GM21717 (cell line): ENCODE results near the gene DNAJB9.

Source experiments
- ATAC-seq: cut with Tn5 transposase; IDR thresholded peaks from one replicate; pipeline ENCODE4 v1.9.1; 2021; ENCODE audit warnings: mild to moderate bottlenecking, moderate library complexity; ENCODE audit not compliant: unreplicated experiment

The DNAJB9 gene

DNA sequence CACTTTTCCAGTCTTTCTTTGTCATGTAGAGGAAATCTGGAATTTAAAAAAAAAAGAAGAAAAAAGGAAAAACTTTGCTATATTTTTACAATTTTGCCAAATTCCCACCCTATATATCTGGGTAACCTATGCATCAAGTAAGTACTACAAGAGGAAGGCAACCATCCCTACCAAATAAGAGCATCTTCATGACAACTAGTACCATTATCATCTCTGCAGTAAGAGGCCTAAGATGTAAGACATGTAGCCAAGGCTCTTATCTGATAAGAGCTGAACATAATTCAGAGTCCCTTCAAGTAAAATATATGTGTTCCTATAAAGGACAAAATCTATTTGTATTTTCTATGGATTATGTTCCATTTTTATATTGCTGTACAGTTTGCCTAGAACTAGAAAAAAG, 3.7 kb upstream of the DNAJB9 start:
- ATAC-seq = no peak

DNA sequence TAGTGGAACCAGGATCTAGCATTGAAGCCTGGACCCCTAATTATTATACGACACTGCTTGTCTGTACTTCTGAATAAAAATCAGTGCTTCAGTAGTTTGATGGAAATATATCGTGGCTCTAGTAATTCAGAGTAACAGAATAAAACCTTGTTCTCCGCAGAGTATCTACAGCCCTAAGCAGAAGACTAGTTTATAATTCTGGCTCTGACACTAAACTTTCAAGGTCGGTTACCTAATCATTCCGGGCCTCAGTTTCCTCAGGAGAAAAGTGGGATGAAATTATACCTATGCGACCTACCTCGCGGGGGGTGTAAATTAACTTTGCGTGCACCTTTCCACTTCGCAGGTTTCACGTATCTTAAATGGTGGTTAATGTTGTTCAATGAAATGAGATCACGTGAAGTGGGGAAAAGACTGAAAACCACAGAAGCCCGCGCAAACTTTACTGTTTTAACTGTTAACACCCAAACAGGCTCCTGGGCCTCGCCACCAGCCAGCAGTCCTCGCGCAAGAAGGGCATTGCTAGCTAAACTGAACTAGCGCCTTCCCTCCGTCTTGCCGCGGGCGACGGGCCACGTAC, 783 bp upstream of the DNAJB9 start:
- no peak for ATAC-seq

DNA sequence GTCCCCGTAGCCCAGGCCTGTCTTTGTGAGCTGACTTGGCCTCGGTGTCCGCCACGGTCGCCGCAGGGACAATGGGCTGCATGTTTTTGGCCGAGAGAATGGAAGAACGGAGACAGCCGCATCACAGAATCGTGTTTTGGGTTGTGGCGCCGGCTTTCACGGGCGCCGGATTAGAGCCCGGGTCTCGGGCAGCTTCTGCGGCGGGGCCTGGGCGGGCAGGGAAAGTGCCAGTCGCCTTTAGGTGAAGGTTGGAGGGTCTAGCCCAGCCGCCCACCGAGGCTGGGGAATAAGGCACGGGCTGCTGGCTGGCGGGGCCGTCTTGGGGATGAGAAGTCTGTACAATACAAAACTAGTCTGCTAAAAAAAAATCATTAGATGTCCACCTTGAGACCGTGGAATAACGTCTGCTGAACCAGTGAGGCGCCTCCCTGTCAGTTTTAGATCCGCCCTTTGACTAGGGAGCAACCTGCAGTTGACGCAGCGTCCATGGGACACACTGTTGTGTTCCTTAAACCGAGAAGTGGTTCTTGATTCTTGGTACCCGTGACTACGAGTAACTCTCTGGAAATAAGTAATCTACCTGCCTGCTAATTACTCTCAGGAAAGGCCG, 577 bp downstream of the DNAJB9 start:
- ATAC-seq = peak; percentile 35

DNA sequence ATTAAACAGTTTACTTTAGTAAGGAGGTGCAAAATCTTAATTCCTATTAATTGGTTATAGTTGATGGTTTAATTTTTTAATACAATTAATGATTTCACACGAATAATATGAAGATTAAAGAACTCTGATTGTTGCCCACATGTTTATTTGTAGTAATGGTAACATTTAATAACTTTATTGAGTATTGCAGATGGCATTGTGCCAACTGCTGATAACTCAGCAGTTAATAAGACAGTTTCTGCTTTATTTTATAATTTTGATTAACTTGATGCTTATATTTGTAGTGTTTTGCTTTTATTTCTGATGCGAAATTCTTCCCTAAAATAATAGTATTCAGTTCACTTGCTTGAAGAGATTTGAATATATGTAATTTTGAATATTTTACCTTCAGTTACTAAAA, 2.8 kb downstream of the DNAJB9 start:
- ATAC-seq = no peak

DNA sequence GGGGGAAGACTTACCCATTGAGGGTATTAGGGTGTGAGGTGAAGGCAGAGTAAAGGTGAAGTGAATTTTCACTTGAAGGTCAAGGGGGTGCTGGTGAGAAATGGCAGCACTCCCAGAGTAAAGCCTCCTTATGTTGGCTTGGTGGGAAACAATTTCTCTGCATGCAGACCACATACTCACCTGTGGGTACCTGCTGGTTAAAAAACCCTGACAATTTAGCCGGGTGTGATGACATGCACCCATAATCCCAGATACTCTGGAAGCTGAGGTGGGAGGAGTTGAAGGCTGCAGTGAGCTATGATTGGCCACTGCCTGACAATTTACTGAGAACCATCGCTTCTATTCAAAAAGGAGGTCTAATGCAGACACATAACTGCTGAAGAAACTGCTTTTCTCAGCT, 5.5 kb downstream of the DNAJB9 start:
- no peak for ATAC-seq

DNA sequence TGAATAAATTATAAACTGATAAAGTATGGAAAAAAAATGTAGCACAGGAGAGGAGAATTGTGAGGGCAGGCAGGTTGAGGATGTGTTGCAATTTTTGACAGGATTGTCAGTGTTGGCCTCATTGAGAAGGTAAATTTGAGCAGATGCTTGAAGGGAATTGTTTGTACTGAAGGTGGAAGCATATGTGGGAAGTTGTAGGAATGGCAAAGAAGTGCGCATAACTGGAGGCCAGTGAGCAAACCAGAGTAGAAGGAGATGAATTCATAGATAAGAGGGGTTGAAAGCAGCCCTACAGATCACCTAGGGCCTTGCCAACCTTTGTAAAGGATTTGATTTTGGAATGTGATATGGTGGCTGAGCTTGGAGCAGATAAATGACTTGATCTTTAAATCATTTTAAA, 6.4 kb downstream of the DNAJB9 start:
- no peak for ATAC-seq

DNA sequence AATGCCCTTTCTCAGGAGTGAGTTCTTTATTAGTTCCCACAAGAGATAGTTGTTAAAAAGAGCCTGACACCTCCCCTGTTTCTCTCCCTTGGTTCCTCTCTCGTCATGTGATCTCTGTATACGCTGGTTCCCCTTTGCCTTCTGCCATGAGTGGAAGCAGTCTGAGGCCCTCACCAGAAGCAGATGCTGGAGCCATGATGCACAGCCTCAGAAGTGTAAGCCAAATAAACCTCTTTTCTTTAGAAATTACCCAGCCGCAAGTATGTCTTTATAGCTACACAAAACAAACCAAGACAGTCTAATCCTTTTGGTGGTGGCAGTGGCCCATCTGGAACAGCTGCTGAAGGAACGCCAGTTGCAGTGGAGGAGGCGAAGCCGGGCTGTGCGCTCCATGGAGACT, 9.3 kb downstream of the DNAJB9 start:
- ATAC-seq = no peak

DNA sequence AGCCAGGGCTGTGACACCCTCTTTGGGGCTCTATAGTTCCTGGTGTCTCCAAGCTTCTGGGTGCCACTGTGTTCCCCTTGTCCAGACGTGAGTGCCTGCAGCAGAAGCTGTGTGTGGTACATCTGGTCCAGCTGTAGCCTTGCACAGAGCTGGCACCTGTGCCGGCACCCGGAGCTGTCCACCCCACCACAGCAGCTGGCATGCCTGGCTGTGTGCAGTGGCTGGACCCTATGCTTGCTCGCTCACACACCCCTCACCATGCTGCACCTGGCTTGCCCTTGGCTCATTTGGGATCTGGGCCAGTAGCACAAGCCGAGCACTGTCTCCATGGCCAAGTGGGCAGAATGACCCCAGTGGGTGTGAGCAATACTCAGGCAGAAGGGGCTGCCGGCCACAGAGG, 10.6 kb downstream of the DNAJB9 start:
- ATAC-seq = no peak

DNA sequence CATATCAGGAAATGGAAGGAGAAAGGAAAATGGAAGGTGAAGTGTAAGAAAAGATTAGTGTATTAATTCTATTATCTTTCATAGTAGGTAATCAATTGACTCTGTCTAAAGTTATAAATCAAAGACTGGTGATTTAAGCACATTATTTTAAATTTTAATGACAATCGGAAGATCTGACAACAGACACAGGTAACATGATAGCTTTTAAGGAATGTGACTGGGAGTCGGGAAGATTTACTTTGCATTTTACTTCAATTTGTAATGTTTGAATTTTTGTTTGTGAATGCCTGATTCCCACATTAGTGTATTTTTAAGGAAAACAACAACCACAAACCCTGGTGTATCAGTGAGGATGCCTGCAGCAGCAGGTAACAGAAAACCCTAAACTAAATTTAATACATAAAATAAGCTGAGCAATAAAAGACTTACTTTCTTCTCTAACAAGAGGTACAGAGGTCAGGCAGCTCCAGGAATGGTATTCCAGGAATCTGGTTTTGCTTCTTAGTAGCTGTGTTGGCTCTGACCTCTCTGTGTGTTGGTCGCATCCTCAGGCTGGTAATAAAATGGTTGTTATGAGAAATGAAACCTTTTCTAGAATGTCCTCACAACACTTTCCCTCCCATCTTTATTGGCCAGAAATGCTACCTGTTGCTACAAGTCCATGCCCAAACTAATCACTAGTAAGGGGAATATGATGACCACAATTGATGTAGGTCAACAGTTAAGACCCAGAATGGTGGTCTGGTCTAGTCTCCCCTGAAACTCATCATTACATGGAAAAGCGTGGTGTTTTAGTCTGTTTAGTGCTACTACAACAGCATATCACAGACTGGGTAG, 12.2 kb downstream of the DNAJB9 start:
- no peak for ATAC-seq

DNA sequence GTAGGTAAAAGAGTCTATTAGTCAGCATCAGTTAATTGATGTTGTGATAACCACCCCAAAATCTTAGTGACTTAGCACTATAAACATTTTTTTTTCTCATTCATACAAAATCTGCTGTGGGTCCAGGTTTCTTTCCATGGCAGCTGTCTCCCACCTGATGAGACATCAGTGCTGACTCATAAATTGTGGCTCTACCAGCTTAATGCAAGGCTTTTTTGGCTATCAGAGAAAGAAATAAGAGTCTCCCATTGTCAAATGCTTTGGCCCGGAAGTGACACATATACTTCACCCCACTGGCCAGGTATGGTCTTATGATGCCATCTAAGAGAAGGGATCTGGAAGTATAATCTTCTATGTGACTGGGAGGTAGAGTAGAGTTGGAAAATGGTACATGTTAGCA, 14.5 kb downstream of the DNAJB9 start:
- no peak for ATAC-seq

DNA sequence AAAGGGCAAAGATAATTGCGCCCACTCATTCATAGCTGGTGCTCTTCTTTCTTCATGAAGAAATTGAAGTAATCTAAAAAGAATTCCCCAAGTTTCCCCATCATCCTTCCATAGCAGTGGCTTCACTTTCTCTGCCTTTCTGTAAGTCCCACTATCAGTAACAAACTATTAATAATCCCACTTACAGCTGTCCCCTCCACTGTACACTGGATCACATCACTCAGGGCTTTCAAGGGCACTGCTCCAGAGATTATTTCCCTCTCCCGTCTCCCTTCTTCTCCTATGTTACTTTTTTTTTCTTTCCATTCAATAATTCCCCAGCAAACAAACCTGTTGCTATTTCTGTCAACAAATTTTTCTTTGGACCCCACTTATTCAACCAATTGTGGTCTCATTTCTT, 16.2 kb downstream of the DNAJB9 start:
- ATAC-seq = no peak

DNA sequence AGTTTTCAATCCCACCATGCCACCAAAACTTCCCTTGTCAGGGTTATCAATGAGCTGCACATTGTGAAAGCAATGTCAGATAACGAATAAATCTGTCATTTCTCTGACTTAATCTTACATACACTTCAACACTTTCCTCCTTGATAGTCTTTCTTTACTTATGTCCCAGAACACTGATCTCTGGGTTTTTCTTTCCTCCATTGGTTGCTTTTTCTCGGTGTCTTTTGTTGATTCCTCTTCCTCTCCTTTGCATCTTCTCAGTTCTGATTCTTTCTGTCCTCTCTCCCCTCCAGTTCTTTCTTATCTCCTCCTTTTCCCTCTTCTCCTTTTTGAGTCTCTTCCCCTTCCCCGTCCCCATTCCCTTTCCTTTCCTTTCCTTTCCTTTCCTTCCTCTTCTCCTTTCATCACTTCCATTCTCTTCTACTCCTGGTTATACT, 16.6 kb downstream of the DNAJB9 start:
- ATAC-seq = no peak

DNA sequence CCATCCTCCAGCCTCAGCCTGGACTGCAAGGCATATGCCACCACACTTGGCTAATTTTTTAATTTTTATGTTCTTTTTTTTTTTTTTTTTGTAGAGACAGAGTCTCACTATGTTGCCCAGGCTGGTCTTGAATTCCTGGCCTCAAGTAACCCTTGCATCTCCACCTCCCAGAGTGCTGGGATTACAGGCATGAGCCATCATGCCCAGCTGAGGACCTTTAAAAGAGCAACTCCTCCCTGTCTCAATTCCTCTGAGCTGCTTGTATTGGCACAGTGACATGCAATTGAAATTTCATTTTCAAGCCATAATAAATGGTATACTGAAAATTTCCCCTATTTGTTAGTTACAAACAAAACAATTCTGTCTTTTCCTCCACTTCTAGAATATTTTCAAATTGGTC, 19.5 kb downstream of the DNAJB9 start:
- no peak for ATAC-seq

DNA sequence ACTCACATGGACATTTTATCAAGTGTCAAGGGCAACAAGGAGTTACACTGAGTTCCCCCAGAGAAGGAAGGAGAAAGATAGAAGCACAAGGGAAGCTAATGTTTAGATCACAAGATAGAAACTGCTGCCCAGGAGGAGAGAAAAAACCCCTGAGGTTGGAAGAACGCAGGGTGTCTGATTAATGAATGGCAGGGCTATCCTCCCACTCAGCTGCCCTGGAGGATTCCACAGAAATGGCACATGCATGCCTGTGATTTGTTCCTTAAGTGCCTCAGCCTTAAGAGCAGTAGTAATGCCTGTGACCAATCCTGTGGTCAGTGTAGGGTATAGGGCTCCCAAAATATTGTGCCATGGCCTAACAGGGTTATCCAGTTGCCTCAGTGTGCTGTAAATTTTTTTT, 20.2 kb downstream of the DNAJB9 start:
- ATAC-seq = no peak

DNA sequence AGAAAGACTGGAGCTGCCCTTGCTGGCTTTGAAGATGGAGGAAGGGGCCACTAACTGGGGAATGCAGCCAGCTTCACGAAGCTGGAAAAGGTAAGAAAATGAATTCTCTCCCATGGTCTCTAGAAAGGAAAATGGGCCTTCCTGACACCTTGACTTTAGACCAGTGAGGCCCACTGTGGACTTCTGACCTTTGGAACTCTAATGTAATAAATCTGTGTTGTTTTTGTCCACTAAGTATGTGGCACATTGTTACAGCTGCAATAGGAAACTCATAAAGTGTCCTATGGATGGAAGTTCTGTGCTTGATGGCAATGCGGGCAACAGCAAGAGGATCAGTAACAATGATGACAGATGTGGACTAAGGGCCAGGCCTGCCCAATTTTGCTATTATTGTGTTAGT, 20.9 kb downstream of the DNAJB9 start:
- no peak for ATAC-seq

DNA sequence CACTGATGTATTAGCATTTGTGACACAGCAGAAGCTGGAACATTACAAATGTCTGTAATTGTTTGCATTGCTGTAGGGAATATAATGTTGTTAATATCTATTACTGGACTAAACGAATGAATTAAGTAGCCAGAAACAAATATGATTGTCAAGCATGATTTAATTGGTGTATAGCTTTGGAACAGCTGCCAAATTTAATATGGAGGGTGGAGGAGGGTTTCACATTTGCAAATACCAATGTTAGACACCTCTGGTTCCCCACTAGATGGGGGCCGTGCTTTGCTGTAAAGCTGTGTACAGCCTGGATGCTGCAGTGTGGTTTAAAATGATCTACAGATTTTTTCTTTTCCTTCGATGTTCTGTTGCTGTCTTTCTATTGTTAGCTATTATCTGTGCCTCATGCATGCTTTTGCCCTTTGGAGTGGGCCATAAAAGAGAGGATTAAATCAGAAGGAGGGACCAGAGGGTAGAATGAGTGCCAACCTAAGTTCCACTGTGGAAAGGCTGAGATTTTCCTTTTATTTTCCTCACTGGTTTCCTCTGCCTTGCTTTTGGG, 23.1 kb downstream of the DNAJB9 start:
- no peak for ATAC-seq

DNA sequence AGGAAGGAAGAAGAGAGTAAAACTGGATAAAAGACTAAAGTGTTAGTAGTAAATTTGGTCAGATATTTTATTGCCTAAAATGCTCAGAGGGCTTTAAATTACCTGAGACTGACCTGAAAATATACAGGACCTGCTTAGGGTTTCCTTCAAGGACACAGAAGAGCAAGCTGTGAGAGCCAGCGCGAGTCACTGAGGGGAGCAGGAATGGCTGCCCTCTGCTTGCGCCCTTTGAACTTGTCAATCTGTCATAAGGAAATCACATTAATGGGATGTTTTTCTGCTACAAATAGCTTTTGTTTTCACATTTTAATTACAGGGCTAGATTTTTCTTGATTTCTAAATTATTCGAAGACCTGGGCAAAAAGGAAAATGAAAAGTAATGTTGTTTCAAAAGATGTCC, 26.9 kb downstream of the DNAJB9 start:
- ATAC-seq = peak; percentile 73

DNA sequence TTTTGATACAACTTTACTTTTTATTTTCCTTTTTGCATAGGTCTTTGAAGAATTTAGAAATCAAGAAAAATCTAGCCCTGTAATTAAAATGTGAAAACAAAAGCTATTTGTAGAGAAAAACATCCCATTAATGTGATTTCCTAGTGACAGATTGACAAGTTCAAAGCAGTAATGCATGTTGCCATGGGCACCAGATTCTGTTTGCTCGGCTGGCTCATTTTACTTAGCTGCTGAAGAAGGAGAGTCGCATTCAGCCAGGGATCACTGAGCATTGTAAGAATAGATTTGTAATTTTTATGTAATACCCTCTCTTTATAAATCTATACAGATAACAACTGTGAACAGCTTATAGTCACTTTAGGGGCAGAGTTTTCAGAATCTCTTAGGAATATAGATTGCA, 28.5 kb downstream of the DNAJB9 start:
- no peak for ATAC-seq

DNA sequence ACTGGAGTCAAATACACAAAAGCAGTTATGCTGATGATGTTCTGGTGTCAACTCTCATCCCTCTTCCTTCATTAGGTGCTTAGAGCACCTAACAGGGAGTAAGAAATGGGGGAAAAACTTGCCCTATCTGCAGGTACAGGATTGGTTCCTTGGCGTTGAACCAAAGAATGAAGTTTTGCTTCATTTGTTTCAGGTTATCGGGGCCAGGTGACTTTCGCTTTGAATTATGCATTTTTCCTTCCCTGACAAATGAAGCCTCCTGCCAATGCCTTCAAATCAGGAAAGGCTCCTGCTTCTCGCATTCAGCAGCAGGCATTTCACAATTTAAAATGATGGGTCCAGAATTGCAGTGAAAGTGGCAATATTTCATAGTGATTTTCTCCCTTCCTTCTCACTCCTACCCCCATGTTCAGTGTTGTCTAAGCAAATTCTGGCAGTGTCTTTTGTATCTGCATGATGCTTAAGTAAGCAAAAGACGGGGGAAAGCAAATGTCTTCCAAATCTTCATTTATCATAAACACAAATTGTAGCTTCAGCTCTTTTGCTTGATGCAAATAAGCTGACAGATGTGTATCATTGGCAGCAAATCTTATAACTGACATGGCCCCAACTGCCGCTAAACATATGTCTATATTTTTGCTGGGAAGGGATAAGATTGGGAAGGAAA, 29.4 kb downstream of the DNAJB9 start:
- no peak for ATAC-seq

DNA sequence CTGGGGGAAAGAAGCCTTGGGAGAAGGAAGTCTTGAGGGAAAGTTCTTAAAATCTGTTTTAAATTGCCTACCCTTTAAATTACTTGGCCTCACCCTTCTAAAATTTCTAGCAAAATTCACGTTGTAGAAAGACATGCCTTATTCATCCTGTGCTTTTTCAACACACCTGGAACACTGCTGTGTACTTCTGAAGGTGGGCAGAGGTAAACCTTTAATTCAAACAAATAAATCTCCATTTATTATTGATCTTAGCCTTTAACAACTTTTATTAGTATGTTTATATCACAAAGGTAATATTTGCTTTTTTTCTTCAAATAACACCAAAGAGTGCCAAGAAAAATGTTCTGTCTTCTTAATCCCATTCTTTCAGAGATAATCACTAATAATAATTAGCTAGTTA, 30.7 kb downstream of the DNAJB9 start:
- no peak for ATAC-seq

DNA sequence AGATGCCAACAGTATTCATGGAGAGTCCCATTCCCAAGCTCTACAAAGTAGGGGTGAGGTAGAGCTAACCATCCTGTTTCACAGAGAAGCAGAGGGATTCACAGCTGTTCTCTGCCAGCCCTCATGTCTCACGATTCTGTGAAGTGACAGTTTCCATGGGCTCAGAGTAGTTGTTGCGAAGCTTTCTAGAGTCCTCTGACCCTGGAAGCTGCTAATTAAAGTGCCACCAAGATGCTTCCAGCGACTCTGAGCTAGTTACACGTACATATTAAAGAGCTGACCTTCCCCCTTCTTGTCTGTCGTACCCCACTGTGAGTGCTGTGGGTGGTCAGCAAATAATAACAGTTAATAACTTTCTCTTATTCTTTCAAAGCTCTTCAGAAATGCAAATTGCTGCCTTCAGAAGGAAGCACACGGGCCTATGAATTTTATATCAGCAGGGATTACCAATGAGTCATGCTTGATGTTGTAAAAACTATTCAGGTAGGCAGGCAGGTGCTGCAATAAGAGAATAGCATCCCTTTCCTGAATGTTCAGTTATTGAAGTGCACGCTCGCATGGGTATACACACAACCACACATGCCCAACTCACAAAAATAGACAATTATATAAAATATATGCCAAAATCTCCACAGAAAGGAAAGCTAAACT, 34.1 kb downstream of the DNAJB9 start:
- no peak for ATAC-seq
